SJCRH30 (cell line): Measurements from ENCODE around the gene LYPD3. TPM values are rescaled to one million over a fixed set of nuclear protein-coding genes. Genes with fewer than 3 reads are reported as not detected.

Source experiments
- DNase-seq, 2 experiments: peaks; one replicate each; pipeline ENCODE4 v3.0.0-alpha.2; 2015 to 2020
- H3K27ac ChIP-seq: fragments of 250-450 bp; sonication (Bioruptor Pico); 2 replicates; pipeline ENCODE4 v1.5.1; 2020; ENCODE audit warnings: mild to moderate bottlenecking, moderate library complexity
- H3K27me3 ChIP-seq: fragments of 250-450 bp; sonication (Bioruptor Pico); 2 replicates; pipeline ENCODE4 v1.5.1; 2020; ENCODE audit warnings: mild to moderate bottlenecking, moderate library complexity
- H3K36me3 ChIP-seq: fragments of 250-450 bp; sonication (Bioruptor Pico); 2 replicates; pipeline ENCODE4 v1.5.1; 2020; ENCODE audit warnings: mild to moderate bottlenecking, moderate library complexity
- H3K4me1 ChIP-seq: fragments of 250-450 bp; sonication (Bioruptor Pico); 2 replicates; pipeline ENCODE4 v1.5.1; 2020; ENCODE audit warnings: mild to moderate bottlenecking, moderate library complexity
- H3K4me3 ChIP-seq: fragments of 250-450 bp; sonication (Bioruptor Pico); 2 replicates; pipeline ENCODE4 v1.5.1; 2020; ENCODE audit warnings: mild to moderate bottlenecking, moderate library complexity
- H3K9me3 ChIP-seq: fragments of 250-450 bp; sonication (Bioruptor Pico); replicated peaks from 2 replicates; pipeline ENCODE4 v1.5.1; 2020; ENCODE audit warnings: mild to moderate bottlenecking, moderate library complexity
- total RNA-seq: library from RNA; depleted of rRNA; stranded (reverse); fragments of >200 nt; shearing (Covaris generic); gene quantifications from 2 replicates; pipeline ENCODE4 v1.2.3, GENCODE V29; 2014

The LYPD3 gene
- total RNA-seq, 1 experiment from 2014 or later, result not detected

DNA sequence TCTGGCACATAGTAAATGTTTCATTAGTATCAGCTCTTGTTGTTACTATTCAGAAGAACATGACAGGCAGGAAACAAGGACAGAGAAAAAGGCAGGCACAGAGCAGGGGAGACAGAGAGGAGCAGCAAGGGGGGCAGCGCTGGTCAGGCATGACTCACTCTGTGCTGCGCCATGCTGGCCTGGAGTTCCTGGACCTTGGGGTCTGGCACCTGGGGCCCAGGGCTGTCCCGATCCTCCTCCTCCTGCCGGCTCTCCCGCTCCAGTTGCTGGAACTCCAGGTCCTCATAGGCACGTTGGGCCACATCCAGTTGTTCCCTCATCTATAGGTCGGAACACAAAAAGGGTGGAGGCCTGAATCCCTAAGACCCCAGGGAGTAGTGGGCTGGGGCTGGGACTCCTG lies 31.6 kb upstream of the LYPD3 start:
- no peaks in the 10 kb centered on the region for H3K4me1 ChIP-seq
- no peaks in the 10 kb centered on the region for H3K9me3 ChIP-seq
- H3K4me3 ChIP-seq, result no peak overlapping the region
- no peaks in the 10 kb centered on the region for H3K27me3 ChIP-seq
- no peak overlapping the region for H3K27ac ChIP-seq
- H3K36me3 ChIP-seq, result no peaks in the 10 kb centered on the region
- DNase-seq, result no peak

DNA sequence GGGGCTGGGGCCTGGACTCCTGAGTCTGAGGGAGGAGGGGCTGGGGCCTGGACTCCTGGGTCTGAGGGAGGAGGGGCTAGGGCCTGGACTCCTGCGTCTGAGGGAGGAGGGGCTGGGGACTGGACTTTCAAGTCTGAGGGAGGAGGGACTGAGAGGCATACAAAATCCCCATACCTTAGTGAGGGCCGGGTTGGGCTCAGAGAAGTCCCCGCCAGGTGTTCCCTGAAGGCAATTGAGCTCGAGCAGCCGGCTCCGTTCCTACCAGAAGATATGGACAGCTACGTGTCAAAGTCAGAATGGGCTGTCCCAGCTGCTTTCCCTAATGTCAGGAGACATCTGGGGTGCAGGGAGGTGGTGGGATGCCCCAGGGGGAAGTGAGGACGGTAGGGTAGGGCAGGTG lies 29.7 kb upstream of the LYPD3 start:
- Histone ChIP-seq H3K27me3 (no peaks in the 10 kb centered on the region), H3K4me3 (no peak overlapping the region), H3K4me1 (no peaks in the 10 kb centered on the region), H3K27ac (no peak overlapping the region), H3K36me3 (no peaks in the 10 kb centered on the region), H3K9me3 (no peaks in the 10 kb centered on the region)
- no peak for DNase-seq

DNA sequence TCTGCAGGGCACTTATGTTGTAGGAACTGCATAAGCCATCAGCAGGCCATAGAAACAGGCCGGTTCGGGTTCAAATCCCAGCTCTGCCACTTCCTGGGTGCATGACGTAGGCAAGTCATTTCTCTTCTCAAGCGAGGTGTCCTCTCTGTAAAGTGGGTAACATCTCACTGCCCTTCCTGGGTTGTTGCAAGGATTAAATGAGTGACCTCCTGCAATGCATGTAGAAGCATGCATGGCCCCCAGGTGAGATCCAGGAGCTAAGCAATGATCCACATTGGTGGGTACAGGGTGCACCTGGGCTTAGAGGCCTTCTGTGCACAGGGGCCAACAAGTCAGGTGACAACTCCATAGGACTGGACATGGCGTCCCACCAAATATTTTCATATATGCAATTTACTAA lies 25.4 kb upstream of the LYPD3 start:
- DNase-seq, result no peak
- H3K9me3 ChIP-seq, result no peaks in the 10 kb centered on the region
- no peaks in the 10 kb centered on the region for H3K4me1 ChIP-seq
- H3K36me3 ChIP-seq, result no peaks in the 10 kb centered on the region
- no peak overlapping the region for H3K4me3 ChIP-seq
- no peaks in the 10 kb centered on the region for H3K27me3 ChIP-seq
- H3K27ac ChIP-seq, result no peak overlapping the region

DNA sequence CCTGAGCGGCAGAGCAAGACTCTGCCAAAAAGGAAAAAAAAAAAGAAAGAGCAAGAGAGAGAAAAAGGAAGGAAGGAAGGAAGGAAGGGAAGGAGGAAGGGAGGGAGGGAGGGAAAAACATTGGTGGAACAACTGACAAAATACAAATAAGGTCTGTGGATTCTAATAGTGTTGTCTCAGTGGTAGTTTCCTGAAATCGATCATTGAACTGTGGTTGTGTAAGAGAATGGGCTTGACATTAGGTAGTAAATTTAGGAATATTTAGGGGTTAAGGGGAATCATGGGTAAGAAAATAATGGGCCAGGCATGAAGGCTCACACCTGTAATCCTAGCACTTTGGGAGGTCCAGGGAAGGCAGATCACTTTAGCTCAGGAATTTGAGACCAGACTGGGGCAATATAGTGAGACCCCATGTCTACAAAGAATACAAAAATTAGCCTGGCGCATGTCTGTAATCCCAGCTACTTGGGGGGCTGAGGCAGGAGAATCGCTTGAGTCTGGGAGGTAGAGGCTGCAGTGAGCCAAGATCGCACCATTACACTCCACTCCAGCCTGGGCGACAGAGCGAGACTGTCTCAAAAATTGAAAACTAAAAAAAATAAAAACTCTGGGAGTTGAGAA lies 24.7 kb upstream of the LYPD3 start:
- Histone ChIP-seq H3K36me3 (no peaks in the 10 kb centered on the region), H3K27ac (no peak overlapping the region), H3K4me3 (no peak overlapping the region), H3K9me3 (no peaks in the 10 kb centered on the region), H3K27me3 (no peaks in the 10 kb centered on the region), H3K4me1 (no peaks in the 10 kb centered on the region)
- no peak for DNase-seq

DNA sequence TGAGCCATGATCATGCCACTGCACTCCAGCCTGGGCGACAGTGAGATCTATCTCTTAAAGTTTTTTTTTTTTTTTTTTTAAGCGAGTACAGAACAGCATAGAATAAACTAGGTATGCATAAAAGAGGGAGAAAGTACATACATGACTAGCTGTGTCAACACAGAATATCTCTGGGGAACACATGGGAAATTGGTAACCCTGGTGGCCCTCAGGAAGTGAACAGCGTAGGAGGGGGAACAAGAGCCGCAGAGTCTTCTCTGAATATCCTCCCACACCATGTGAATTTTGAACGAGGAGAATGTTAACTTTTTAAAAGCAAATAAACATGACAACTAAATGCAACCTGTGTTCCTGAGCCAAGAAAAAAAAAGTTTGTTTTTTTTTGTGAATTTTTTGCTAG lies 23.9 kb upstream of the LYPD3 start:
- H3K27ac ChIP-seq, result no peak overlapping the region
- H3K4me3 ChIP-seq, result no peak overlapping the region
- H3K27me3 ChIP-seq, result no peaks in the 10 kb centered on the region
- H3K9me3 ChIP-seq, result no peaks in the 10 kb centered on the region
- no peaks in the 10 kb centered on the region for H3K36me3 ChIP-seq
- no peak for DNase-seq
- H3K4me1 ChIP-seq, result no peaks in the 10 kb centered on the region

DNA sequence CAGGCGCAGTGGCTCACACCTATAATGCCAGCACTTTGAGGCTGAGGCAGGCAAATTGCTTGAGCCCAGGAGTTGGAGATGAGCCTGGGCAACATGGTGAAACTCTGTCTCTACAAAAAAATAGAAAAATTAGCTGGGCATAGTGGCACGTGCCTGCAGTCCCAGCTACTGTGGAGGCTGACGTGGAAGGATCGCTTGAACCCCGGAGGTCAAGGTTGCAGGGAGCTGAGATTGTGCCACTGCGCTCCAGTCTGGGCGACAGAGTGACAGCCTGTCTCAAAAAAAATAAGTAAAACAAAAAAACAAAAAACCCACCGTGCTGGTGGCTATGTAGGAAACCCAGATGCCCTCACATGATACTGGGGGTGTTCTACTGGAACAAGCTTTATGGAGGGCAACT lies 22.8 kb upstream of the LYPD3 start:
- no peak for DNase-seq
- Histone ChIP-seq H3K4me3 (no peak overlapping the region), H3K4me1 (no peaks in the 10 kb centered on the region), H3K27ac (no peak overlapping the region), H3K9me3 (no peaks in the 10 kb centered on the region), H3K36me3 (no peaks in the 10 kb centered on the region), H3K27me3 (no peaks in the 10 kb centered on the region)

DNA sequence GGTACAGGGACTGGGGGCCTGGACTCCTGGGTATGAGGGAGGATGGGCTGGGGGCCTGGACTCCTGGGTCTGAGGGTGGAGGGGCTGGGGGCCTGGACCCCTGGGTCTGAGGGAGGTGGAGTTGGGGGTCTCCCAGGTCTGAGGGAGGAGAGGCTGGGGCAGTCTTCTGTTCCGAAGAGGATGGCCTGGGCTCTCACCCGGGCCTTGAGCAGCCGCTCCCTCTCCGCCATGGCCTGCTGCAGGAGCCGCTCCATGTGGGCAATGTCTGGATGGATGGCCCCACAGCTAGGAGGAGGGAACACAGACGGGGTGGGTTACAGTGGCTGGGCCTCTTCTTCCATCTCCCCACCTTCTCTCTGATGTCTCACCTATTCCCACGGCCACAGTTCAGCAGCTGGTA lies 21.0 kb upstream of the LYPD3 start:
- H3K9me3 ChIP-seq, result no peaks in the 10 kb centered on the region
- H3K4me3 ChIP-seq, result no peak overlapping the region
- no peak for DNase-seq
- no peaks in the 10 kb centered on the region for H3K36me3 ChIP-seq
- H3K27me3 ChIP-seq, result no peaks in the 10 kb centered on the region
- no peak overlapping the region for H3K27ac ChIP-seq
- H3K4me1 ChIP-seq, result no peaks in the 10 kb centered on the region

DNA sequence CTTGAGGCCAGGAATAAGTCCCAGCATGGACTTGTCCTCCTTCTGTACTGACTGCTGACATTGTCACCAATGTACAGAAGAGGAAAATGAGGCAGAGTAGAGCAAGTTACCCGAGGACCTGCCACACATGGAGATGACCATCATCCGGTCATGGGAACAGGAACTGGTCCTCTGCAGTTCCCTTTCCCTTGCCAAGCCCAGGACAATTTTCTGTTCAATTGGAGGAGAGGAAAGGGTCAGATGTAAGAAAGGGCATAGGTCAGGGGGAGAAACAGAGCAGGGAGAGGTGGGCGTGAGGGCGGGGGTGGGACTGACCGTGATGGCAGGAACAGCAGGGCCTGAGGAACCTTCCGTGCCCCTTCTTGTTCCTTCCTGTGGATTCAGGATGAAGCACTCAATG lies 20.5 kb upstream of the LYPD3 start:
- H3K27ac ChIP-seq, result no peak overlapping the region
- no peaks in the 10 kb centered on the region for H3K36me3 ChIP-seq
- H3K27me3 ChIP-seq, result no peaks in the 10 kb centered on the region
- no peaks in the 10 kb centered on the region for H3K9me3 ChIP-seq
- no peak for DNase-seq
- H3K4me1 ChIP-seq, result no peaks in the 10 kb centered on the region
- no peak overlapping the region for H3K4me3 ChIP-seq

DNA sequence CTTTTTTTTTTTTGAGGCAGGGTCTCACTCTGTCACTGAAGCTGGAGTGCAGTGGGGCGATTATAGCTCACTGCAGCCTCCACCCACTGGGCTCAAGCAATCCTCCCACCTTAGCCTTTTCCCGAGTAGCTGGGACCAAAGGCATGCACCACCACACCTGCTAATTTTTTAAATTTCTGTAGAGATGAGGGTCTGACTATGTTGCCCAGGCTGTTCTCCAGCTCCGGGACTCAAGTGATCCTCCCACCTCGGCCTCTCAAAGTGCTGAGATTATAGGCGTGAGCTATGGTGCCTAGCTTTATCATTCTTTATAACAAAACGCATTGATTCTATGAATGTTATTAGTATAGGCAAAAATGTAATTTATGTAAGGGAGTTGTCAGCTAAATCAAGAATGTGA lies 17.9 kb upstream of the LYPD3 start:
- Histone ChIP-seq H3K4me3 (no peak overlapping the region), H3K36me3 (no peaks in the 10 kb centered on the region), H3K27ac (no peak overlapping the region), H3K9me3 (no peaks in the 10 kb centered on the region), H3K27me3 (no peaks in the 10 kb centered on the region), H3K4me1 (no peaks in the 10 kb centered on the region)
- no peak for DNase-seq

DNA sequence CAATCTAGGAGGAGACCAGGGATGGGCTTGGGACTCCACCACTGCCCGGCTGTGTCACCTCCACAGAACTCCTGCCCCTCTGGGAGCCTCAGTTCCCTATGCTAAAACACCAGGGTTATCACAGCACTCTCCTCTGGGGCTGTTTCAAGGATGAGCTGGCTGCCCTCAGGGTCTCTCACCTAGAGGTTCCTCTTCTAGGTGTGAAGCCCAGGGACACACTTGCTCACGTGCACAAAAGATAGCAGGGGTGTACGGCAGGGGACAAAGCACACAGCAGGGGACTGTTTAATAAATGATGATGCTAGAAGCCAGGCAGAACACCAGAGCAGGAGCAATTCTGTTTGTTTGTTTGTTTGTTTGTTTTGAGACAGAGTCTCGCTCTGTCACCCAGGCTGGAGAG lies 16.8 kb upstream of the LYPD3 start:
- Histone ChIP-seq H3K27ac (no peak overlapping the region), H3K4me1 (no peaks in the 10 kb centered on the region), H3K27me3 (no peaks in the 10 kb centered on the region), H3K36me3 (no peaks in the 10 kb centered on the region), H3K4me3 (no peak overlapping the region), H3K9me3 (no peaks in the 10 kb centered on the region)
- DNase-seq, result no peak

DNA sequence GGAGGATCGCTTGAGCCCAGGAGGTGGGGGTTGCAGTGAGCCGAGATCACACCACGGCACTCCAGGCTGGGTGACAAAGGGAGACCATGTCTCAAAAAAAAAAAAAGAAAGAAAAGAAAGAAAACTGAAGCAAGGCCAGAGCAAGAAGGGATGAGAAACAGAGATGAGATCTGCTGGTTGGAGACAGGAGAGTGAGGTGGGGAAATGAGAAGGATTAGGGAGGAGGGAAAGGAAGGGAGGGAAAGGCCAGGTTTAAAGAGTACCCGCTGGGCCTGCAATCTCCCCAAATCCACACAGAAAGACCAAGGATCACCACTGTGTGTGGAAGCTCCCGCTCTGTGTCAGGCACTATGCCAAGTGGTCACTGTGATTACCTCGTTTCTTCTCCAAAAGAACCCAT lies 16.3 kb upstream of the LYPD3 start:
- no peak for DNase-seq
- no peaks in the 10 kb centered on the region for H3K27me3 ChIP-seq

DNA sequence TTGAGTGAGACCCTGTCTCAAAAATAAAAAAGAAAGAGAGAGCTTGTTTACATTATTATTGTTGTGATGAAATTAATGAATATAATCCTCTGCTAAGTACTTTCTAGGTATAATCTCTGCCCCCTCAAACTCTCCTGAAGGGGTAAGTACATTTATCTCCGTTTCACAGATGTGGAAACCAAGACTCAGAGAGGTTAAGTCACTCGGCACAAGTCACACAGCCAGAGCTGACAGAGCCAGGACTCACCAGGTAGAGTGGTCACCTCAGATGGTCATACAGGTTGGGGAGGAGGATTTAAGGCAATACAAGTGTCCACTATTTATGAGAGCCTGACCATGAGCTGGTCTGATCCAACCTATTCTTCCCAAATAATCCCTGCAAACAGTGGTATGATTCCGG lies 15.2 kb upstream of the LYPD3 start:
- H3K36me3 ChIP-seq, result no peaks in the 10 kb centered on the region
- DNase-seq, result no peak
- no peak overlapping the region for H3K4me3 ChIP-seq
- H3K9me3 ChIP-seq, result no peaks in the 10 kb centered on the region
- no peak overlapping the region for H3K27ac ChIP-seq
- no peaks in the 10 kb centered on the region for H3K4me1 ChIP-seq
- no peaks in the 10 kb centered on the region for H3K27me3 ChIP-seq

More for the DNA sequence above, 16.3 kb upstream of the LYPD3 start:
- H3K9me3 ChIP-seq, result no peaks in the 10 kb centered on the region
- H3K36me3 ChIP-seq, result no peaks in the 10 kb centered on the region
- no peak overlapping the region for H3K4me3 ChIP-seq
- no peaks in the 10 kb centered on the region for H3K4me1 ChIP-seq
- no peak overlapping the region for H3K27ac ChIP-seq

DNA sequence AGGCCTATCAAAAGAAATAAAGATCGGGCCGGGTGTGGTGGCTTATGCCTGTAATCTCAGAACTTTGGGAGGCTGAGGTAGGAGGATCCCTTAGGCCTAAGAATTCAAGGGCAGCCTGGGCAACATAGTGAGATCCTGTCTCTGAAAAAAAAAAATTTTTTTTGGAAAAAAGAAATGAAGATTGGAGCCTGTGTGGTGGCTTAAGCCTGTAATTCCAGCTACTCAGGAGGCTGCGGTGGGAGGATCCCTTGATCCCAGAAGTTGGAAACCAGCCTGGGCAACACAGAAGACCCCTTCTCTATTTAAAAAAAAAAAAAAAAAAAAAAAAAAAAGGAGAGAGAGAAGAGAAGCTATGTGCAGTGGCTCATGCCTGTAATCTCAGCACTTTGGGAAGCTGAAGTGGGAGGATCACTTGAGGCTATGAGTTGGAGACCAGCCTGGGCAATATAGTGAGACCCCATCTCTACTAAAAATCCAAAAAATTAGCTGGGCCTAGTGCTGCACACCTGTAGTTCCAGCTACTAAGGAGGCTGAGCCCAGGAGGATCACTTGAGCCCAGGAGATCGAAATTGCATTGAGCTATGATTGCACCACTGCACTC lies 14.7 kb upstream of the LYPD3 start:
- no peaks in the 10 kb centered on the region for H3K27me3 ChIP-seq
- H3K4me3 ChIP-seq, result no peak overlapping the region
- no peak overlapping the region for H3K27ac ChIP-seq
- no peaks in the 10 kb centered on the region for H3K4me1 ChIP-seq
- no peak for DNase-seq
- H3K9me3 ChIP-seq, result no peaks in the 10 kb centered on the region
- H3K36me3 ChIP-seq, result no peaks in the 10 kb centered on the region

DNA sequence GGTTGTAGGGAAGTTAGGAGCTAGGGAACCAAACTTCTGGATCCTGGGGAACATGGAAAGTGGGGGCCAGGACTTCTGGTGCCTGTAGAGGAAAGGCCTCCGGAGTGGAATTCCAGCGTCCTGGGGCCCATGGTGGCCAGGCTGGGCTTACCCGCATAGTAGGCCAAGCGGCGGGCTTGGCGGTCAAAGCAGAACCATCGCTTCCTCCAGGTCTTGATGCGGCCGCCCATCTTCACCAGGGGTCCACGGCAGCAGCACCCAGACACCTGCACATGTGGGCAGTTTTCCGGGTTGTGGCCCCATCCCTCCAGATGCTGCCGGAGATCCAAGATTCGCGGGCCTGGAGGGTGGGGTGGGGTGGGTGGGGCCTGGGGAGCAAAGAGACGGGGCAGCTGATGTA lies 13.8 kb upstream of the LYPD3 start:
- Histone ChIP-seq H3K27me3 (no peaks in the 10 kb centered on the region), H3K4me1 (no peaks in the 10 kb centered on the region), H3K27ac (no peak overlapping the region), H3K4me3 (no peak overlapping the region), H3K36me3 (no peaks in the 10 kb centered on the region), H3K9me3 (no peaks in the 10 kb centered on the region)
- no peak for DNase-seq

DNA sequence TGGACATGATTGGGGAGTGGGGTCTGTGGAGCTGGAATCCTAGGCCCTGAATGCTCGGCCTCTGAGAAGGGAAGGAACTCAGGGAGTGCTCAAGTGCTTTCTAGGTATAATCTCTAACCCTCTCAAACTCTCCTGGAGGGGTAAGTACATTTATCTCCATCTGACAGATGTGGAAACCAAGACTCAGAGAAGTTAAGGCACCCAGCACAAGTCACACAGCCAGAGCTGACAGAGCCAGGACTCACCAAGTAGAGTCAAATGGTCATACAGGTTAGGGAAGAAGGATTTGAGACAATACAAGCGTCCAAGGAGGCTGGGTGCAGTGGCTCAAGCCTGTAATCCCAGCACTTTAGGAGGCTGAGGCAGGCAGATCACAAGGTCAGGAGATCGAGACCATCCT lies 12.9 kb upstream of the LYPD3 start:
- no peak for DNase-seq
- H3K36me3 ChIP-seq, result no peaks in the 10 kb centered on the region

DNA sequence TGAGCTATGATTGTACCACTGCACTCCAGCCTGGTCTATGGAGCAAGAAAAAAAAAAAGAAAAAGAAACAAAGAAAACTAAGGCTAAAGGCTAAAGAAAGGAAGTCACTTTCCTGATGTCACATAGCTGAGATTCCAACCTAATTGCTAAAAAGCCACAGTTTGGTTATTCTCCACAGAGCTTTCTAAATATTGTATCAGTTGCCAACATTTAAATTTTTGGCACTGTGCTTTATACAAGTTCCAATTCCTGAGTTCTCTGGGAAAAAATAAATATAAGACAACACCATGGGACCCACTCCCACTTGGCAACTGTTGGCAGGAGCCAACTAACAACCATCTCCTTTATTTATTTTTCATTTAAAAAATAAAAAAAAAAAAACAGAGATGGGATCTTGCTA lies 11.2 kb upstream of the LYPD3 start:
- no peak overlapping the region for H3K27ac ChIP-seq
- DNase-seq, result no peak
- H3K4me1 ChIP-seq, result no peaks in the 10 kb centered on the region
- H3K4me3 ChIP-seq, result no peak overlapping the region
- no peaks in the 10 kb centered on the region for H3K27me3 ChIP-seq
- H3K9me3 ChIP-seq, result no peaks in the 10 kb centered on the region
- no peaks in the 10 kb centered on the region for H3K36me3 ChIP-seq

More for the DNA sequence above, 12.9 kb upstream of the LYPD3 start:
- H3K9me3 ChIP-seq, result no peaks in the 10 kb centered on the region
- H3K27me3 ChIP-seq, result no peaks in the 10 kb centered on the region
- no peak overlapping the region for H3K4me3 ChIP-seq
- no peaks in the 10 kb centered on the region for H3K4me1 ChIP-seq
- no peak overlapping the region for H3K27ac ChIP-seq
